OCI-LY3 (cell line): ENCODE results near the gene LMO1.

Experiments
- H2AFZ ChIP-seq: fragments of 200-600, 300-600 bp; shearing (Covaris generic); 2 replicates; pipeline ENCODE4 v1.6.0; 2014; ENCODE audit warnings: antibody characterized with exemption, low read depth, low read length
- H3K27ac ChIP-seq: fragments of 200-600, 300-600 bp; sonication (generic); 2 replicates; pipeline ENCODE4 v1.5.1; 2014; ENCODE audit warnings: mild to moderate bottlenecking, low read length, moderate library complexity, mixed read lengths
- H3K27me3 ChIP-seq: fragments of 200-600, 300-600 bp; sonication (generic); 2 replicates; pipeline ENCODE4 v1.6.1; 2014; ENCODE audit warnings: low read depth, low read length, mixed read lengths
- H3K36me3 ChIP-seq: fragments of 200-600, 300-600 bp; sonication (generic); replicated peaks from 2 replicates; pipeline ENCODE3; 2014; ENCODE audit warnings: low read depth, low read length, mixed read lengths
- H3K4me1 ChIP-seq: fragments of 300-600, 200-600 bp; sonication (generic); 2 replicates; pipeline ENCODE4 v1.6.1; 2014; ENCODE audit warnings: low read length, mixed read lengths
- H3K4me2 ChIP-seq: fragments of 200-600, 300-600 bp; sonication (generic); 2 replicates; pipeline ENCODE4 v1.6.1; 2014; ENCODE audit warnings: low read length, mixed read lengths
- H3K4me3 ChIP-seq: fragments of 300-600, 200-600 bp; sonication (generic); 2 replicates; pipeline ENCODE4 v1.5.1; 2014; ENCODE audit warnings: antibody characterized with exemption, mild to moderate bottlenecking, low read length, moderate library complexity
- H3K79me2 ChIP-seq: fragments of 300-600, 200-600 bp; shearing (Covaris generic); 2 replicates; pipeline ENCODE4 v1.6.1; 2014; ENCODE audit warnings: mild to moderate bottlenecking, low read length, mixed read lengths
- H3K9ac ChIP-seq: fragments of 300-600, 200-600 bp; shearing (Covaris generic); 2 replicates; pipeline ENCODE4 v1.6.0; 2014; ENCODE audit warnings: mild to moderate bottlenecking, low read length, moderate library complexity
- H3K9me3 ChIP-seq: fragments of 200-600, 300-600 bp; shearing (Covaris generic); 2 replicates; pipeline ENCODE4 v1.6.1; 2014; ENCODE audit warnings: low read length, mixed read lengths; ENCODE audit not compliant: insufficient read depth
- H4K20me1 ChIP-seq: fragments of 200-600, 300-600 bp; sonication (generic); 2 replicates; pipeline ENCODE4 v1.6.1; 2016; ENCODE audit warnings: low read length, mixed read lengths; ENCODE audit not compliant: insufficient read depth
- CTCF ChIP-seq: fragments of 200-600, 300-600 bp; sonication (generic); IDR thresholded peaks from 2 replicates; pipeline ENCODE4 v1.5.1; 2014; ENCODE audit warnings: antibody characterized with exemption, low read length, low read depth
- EZH2phosphoT487 ChIP-seq: fragments of 200-600 bp; shearing (Covaris generic); IDR thresholded peaks from 2 replicates; pipeline ENCODE4 v1.6.1; 2018; ENCODE audit warnings: antibody characterized with exemption, mixed run types, low read depth

Gene LMO1

DNA sequence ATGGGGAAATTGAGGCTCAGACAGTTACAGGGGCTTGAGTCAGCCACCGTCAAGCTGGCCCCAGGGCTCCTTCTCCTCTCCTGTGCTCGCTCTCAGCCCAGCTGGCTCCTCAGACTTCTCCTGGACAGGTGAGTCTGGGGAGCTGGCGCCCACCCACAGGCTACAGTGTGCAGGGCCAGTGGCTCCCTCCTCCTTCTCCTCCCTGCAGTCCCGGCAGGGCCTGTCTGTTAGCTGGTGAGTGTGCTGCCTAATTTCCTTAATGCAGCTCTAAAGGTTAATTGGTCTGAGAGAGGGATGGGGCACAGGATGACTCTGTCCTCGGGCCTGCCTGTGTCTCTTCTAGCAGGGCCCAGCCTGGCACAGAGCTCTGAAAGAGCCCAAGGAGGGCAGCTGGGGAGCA is 31.7 kb downstream of the LMO1 start:
- no peak overlapping the region for H2AFZ ChIP-seq
- no peak overlapping the region for H3K4me2 ChIP-seq
- H3K4me3 ChIP-seq = no peak overlapping the region
- no peak overlapping the region for H3K27ac ChIP-seq
- H3K36me3 ChIP-seq = no peaks in the 10 kb centered on the region
- H3K79me2 ChIP-seq = no peaks in the 10 kb centered on the region
- H3K4me1 ChIP-seq = peaks cover 30% of the 10 kb centered on the region
- no peak overlapping the region for H3K9ac ChIP-seq
- H3K27me3 ChIP-seq = no peaks in the 10 kb centered on the region; the same call in 1 of the 2 replicates
- TF ChIP-seq CTCF (no peak), EZH2phosphoT487 (no peak)
- H3K9me3 ChIP-seq = no peaks in the 10 kb centered on the region
- H4K20me1 ChIP-seq = no peaks in the 10 kb centered on the region

DNA sequence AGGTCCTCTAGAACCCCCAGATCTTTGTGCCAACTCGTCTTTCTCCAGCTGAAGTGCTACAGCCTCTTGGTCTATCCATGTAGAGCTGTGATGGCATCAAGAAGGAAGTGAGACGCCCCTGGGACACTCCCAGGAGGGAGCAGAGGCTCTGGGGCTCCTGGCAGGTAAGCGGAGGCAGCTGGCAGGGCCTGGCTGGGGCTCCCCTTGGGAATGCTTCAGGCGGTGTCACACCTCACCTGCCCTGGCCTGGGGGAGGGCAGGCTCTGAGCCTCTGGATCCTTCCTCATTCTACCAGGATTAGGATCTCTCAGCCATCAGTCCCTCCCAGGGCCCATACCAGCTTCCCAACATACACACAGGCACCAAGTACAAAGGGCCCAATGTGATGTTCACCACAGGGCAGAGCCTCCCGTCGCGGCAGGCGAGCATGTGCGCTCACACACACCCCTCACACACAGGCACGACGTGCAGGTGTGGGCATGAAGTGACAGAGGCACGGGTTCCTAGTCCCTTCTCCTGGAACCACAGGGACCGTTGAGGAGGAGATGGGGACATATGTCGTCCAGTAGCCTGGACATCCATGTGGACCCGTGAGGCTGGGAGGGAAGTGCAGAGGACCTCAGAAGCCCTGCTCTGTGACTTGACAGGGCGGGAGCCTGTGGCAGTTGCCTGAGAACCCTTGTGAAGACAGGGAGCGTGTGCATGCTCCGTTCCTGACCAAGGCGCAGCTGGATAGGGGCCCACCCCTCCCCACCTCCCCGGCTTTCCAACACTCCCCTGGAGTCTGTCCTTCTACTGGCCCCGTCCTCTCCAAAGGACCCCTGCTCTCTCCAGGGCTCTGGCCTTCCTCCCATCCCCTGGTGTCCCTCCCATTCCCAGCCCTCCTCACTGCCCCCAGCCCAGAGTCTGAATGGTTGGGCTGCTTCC is 32.5 kb downstream of the LMO1 start:
- TF ChIP-seq CTCF (no peak), EZH2phosphoT487 (no peak)
- H3K4me3 ChIP-seq = no peak overlapping the region
- H3K27me3 ChIP-seq = no peaks in the 10 kb centered on the region; the same call in 1 of the 2 replicates
- no peak overlapping the region for H3K27ac ChIP-seq
- H3K9me3 ChIP-seq = no peaks in the 10 kb centered on the region
- no peak overlapping the region for H3K9ac ChIP-seq
- no peak overlapping the region for H2AFZ ChIP-seq
- H3K4me2 ChIP-seq = no peak overlapping the region
- H3K36me3 ChIP-seq = no peaks in the 10 kb centered on the region
- no peaks in the 10 kb centered on the region for H4K20me1 ChIP-seq
- H3K4me1 ChIP-seq = peaks cover 30% of the 10 kb centered on the region
- H3K79me2 ChIP-seq = no peaks in the 10 kb centered on the region

- Histone ChIP-seq H3K4me3 (no peak overlapping the region), H3K27me3 (no peaks in the 10 kb centered on the region; the same call in 1 of the 2 replicates), H4K20me1 (no peaks in the 10 kb centered on the region), H3K9me3 (no peaks in the 10 kb centered on the region), H2AFZ (no peak overlapping the region), H3K4me1 (peaks cover 26% of the 10 kb centered on the region), H3K36me3 (no peaks in the 10 kb centered on the region), H3K4me2 (no peak overlapping the region), H3K9ac (no peak overlapping the region), H3K79me2 (no peaks in the 10 kb centered on the region), H3K27ac (no peak overlapping the region)
- TF ChIP-seq CTCF = peak; percentile 11; the same call in 1 of the 2 replicates
- TF ChIP-seq EZH2phosphoT487 = no peak
These were observed 33.4 kb downstream of the LMO1 start for GRCh38 chr11:8230178-8230859.
